ENCODE results near the gene TNRC6B.

- TF ChIP-seq GATA2 (IDR thresholded peaks at IDR 0.05; ENCODE audit: low read depth, low read length): no peak; the same call in 1 of the 2 replicates
- no peak for TF ChIP-seq GATA3 (IDR thresholded peaks at IDR 0.05; ENCODE audit: low read depth, low read length)
Observed at GRCh38 chr22:40310081-40310767, 132.5 kb downstream of the TNRC6B start.
